ENCODE results near the gene KCNQ1.
A peak's percentile ranks its signal among the peaks of the same experiment; 100 is the strongest.

KCNQ1 gene

DNA sequence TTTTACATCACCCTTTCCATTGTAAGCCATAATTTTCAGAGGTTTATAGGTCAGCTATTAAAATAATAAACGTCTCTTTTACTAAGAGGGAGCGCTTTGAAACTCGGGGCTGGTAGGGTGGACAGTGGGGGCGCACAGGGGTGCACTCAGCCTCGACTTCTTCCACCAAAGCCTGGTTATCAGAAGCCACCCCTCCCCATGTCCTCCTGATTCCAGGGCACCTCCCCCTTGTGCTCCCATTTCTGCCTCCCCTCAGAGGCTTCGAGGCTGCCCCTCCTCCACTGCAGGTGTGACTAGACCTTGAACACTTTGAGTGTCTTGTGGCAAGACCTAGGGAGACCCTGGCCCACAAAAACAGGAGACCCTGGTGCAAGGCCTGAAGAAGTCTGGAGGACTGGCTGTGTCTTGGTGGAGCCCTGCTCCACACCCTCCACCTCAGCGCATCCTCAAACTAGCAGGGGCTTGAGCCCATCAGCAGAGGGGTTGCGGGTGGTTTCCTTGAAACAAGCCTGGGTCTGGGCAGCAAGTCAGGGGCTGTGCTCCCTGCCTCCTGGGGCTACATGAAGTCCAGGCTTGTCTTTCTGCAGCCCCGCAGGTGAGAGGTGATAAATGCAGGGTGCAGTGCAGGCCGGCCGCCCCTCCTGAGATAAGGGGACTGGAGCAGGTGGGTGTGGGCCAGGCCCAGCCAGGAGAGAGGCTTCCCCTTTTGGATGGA lies 437.7 kb downstream of the KCNQ1 start:
- TF ChIP-seq, protein P1, sequence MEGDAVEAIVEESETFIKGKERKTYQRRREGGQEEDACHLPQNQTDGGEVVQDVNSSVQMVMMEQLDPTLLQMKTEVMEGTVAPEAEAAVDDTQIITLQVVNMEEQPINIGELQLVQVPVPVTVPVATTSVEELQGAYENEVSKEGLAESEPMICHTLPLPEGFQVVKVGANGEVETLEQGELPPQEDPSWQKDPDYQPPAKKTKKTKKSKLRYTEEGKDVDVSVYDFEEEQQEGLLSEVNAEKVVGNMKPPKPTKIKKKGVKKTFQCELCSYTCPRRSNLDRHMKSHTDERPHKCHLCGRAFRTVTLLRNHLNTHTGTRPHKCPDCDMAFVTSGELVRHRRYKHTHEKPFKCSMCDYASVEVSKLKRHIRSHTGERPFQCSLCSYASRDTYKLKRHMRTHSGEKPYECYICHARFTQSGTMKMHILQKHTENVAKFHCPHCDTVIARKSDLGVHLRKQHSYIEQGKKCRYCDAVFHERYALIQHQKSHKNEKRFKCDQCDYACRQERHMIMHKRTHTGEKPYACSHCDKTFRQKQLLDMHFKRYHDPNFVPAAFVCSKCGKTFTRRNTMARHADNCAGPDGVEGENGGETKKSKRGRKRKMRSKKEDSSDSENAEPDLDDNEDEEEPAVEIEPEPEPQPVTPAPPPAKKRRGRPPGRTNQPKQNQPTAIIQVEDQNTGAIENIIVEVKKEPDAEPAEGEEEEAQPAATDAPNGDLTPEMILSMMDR (IDR thresholded peaks at IDR 0.05) = no peak

DNA sequence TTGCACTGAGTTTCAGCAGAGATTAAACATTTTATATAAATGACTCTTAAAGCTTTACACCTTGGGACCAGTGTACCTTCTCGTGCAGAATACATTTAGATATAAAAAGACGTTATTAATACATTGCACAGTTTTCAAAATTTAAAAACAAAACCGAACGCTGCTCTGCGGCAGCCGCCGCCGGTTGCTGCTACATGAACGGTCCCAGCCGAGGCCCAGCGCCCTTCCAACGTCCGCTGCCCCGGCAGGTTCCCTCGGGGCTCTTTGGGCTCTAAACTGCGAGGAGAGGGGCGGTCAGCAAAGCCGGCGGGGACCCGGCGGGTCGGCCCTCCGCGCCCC lies 438.8 kb downstream of the KCNQ1 start:
- TF ChIP-seq, protein P1 (IDR thresholded peaks at IDR 0.05) = no peak

DNA sequence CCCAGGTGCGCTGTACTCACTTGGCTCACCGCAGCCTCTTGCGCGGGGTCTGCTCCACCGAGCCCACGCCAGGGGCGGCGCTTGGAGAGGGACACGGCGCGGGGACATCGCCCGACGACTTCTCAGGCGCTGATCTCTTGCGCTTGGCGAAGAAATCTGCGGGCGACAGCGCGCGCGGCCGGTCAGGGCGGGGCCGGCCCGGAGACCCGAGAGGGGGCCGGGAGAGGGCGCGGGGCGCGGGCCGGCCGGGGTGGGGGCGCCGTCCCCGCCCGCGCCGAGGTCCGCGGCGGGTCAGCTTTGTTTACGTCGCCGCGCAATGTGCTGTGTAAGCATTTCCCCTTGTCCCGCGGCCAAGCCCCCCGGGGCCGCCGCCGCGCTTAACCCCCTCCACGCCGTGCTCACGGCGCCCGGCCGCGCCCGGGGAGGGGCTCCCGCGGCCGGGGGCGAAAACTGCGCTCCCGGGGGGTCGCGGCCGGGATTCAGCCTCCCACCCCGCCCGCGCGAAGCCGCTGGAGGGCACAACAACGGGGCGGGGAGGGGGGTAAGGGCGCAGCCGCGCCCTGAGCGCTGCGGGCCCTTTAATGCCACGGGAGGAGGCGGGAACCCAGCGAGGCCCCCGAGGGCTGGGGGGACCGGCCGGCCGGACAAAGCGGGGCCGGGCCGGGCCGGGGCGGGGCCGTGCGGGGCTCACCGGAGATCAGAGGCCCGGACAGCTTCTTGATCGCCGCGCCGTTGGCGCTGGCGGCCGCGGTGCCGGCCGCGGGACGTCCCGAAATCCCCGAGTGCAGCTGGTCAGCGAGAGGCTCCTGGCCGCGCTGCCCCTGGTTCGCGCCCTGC lies 439.4 kb downstream of the KCNQ1 start:
- TF ChIP-seq, protein P1 (IDR thresholded peaks at IDR 0.05) = no peak

DNA sequence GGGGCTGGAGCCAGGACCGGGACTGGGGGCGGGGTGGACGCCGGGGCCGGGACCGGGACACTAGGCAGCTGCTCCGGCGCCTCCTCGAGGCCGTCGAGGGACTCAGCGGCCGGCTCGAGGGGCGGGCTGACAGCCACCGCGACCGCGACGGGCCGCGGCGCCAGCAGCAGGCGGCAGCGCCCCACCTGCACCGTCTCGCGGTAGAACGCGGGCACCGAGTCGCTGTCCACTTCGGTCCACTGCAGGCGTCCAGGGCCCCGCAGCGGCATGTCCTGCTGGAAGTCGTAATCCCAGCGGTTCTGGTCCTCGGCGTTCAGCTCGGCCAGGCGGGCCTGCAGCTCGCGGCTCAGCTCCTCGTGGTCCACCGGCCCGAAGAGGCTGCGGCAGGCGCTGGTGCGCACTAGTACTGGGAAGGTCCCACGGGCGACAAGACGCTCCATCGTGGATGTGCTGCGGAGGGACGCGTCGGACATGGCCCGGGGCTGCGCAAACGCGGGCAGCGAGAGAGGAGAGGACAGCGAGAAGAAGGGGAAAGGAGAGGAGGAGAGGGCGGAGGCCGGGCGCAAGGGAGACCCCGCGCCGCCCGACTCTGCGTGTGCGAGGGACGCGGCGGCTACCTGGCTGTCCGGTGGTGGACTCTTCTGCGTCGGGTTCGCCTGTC lies 440.3 kb downstream of the KCNQ1 start:
- TF ChIP-seq, protein P1 (IDR thresholded peaks at IDR 0.05) = peak; percentile 24

DNA sequence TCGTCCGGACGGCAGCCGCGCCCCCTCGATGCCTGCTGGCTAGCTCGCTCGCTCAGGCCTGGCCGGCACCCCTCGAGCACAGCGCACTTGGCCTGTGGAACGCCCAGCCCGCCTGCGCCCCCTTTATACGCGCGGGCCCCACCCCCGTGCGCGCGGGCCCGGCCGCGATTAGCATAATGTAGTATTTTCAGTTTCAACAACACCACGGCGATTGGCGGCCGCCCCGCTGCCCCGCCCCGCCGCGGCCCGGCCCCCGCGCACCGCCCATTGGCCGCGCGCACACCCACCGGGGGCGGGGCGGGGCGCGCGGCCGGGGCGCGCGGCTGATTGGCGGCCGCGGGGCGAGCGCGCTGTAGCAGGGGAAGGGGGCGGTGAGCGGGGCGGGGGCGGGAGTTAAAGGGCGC lies 440.9 kb downstream of the KCNQ1 start, which contains the start of gene CDKN1C:
TSS of gene CDKN1C (minus strand) at position 98 of the 404 bp plus-strand sequence. CDS start 319 bp downstream, outside the sequence.
- TF ChIP-seq, protein P1 (IDR thresholded peaks at IDR 0.05) = no peak

DNA sequence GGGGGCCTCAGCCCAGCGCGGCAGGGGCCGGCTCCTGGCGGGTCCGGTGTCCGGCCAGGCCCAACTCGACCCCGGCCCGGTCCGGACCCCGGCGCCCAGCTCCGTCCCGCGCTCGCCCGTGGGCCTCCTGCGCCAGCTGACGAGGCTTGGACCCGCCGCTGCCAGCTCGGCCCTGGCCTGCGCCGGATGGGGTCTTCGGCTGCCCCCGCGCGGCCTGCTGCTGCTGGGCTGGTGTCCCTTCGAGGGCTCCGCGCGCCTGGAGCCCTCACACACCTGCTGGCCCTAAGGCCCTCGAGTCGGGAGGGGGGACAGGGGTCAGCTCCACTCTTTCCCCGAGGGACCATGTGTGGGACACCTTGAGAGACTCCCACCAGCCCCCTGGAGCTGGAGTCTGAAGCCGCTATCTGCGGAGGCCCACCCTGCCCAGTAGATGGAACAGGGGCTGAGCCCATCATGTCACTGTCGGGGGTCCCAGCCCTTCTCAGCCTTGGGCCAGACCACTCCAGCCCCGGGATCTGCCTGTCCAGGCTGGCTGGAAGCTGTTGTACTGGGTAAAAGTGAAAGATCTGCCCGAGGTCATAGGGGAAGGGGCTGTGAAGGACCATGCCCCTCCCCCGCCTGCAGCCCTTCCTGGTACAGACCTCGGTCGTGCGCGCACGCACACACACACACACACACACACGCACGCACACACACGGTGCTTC lies 441.5 kb downstream of the KCNQ1 start:
- TF ChIP-seq, protein P1 (IDR thresholded peaks at IDR 0.05) = no peak

DNA sequence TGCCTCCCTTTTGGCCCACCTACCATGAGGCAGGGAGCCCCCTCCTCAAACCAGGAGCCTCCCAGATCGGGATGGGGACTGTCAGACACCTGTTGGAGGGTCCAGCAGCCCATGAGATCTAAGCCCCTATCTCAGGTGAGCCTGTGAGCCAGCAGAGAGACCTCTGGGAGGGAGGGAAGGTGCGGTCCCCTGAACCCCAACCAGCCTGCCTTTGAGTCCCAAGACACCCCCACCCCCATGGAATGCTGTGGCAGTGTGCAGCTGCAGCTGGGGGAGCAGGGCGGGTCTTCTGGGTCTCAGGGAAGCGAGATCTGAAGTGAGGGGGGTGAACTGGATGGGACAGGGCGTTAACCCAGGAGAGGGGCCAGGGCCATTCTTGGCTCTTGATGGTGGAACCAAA lies 442.1 kb downstream of the KCNQ1 start:
- TF ChIP-seq, protein P1 (IDR thresholded peaks at IDR 0.05) = no peak
